ENCODE measurements around the gene CASP3. TPM values are rescaled to one million over a fixed set of nuclear protein-coding genes. Genes with fewer than 3 reads are reported as not detected.
"Not testable (repeated sequence)": the region's sequence is repeated elsewhere in the genome, so short reads cannot be mapped to it uniquely, and the experiment has no call there.

CASP3 gene
- total and polyA plus RNA-seq, 2 experiments from 2014 or later = 53.6 to 81.2 TPM

- Histone ChIP-seq H3K27ac (no peak overlapping the region), H3K4me1 (ENCODE audit: insufficient read depth) (peaks cover 7% of the 10 kb centered on the region), H4K20me1 (ENCODE audit: insufficient read depth, poor library complexity, severe bottlenecking) (no peaks in the 10 kb centered on the region), H3K4me2 (no peak overlapping the region), H3K9me2 (replicated peaks; ENCODE audit: insufficient read depth) (no peaks in the 10 kb centered on the region), H3K79me2 (no peaks in the 10 kb centered on the region), H3K9me3 (ENCODE audit: low read depth) (no peaks in the 10 kb centered on the region), H2AFZ (no peak overlapping the region), H3K36me3 (replicated peaks; ENCODE audit: insufficient read depth, low read depth) (no peaks in the 10 kb centered on the region), H3K27me3 (no peaks in the 10 kb centered on the region), H3K4me3 (no peak overlapping the region)
- TF ChIP-seq, protein P1, sequence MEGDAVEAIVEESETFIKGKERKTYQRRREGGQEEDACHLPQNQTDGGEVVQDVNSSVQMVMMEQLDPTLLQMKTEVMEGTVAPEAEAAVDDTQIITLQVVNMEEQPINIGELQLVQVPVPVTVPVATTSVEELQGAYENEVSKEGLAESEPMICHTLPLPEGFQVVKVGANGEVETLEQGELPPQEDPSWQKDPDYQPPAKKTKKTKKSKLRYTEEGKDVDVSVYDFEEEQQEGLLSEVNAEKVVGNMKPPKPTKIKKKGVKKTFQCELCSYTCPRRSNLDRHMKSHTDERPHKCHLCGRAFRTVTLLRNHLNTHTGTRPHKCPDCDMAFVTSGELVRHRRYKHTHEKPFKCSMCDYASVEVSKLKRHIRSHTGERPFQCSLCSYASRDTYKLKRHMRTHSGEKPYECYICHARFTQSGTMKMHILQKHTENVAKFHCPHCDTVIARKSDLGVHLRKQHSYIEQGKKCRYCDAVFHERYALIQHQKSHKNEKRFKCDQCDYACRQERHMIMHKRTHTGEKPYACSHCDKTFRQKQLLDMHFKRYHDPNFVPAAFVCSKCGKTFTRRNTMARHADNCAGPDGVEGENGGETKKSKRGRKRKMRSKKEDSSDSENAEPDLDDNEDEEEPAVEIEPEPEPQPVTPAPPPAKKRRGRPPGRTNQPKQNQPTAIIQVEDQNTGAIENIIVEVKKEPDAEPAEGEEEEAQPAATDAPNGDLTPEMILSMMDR (IDR thresholded peaks at IDR 0.05; ENCODE audit: poor library complexity) = no peak
- TF ChIP-seq EZH2 (IDR thresholded peaks at IDR 0.05; ENCODE audit: borderline replicate concordance) = no peak
- TF ChIP-seq EZH2phosphoT487 (IDR thresholded peaks at IDR 0.05; ENCODE audit: low read depth, severe bottlenecking, unreplicated experiment) = no peak
- no peak for DNase-seq (ENCODE audit: low spot score)
- 98% methylated on average over 5 of the region's 5 CpGs for WGBS (ENCODE audit: low lambda C conversion rate, missing lambda C conversion rate)
Observed at GRCh38 chr4:184595430-184595829, 53.8 kb downstream of the CASP3 start.

GRCh38 chr4:184593461-184593860 is 55.8 kb downstream of the CASP3 start:
- Histone ChIP-seq H3K4me3 (no peak overlapping the region), H2AFZ (no peak overlapping the region)
- WGBS (ENCODE audit: low lambda C conversion rate, missing lambda C conversion rate) = 95% methylated on average over 6 of the region's 6 CpGs

GRCh38 chr4:184591747-184592270 is 57.4 kb downstream of the CASP3 start:
- not testable (repeated sequence) for DNase-seq (ENCODE audit: low spot score); H3K9me3 ChIP-seq (ENCODE audit: low read depth); H3K27me3 ChIP-seq

More at GRCh38 chr4:184593461-184593860, 55.8 kb downstream of the CASP3 start:
- Histone ChIP-seq H3K36me3 (replicated peaks; ENCODE audit: insufficient read depth, low read depth) (no peaks in the 10 kb centered on the region), H4K20me1 (ENCODE audit: insufficient read depth, poor library complexity, severe bottlenecking) (no peaks in the 10 kb centered on the region), H3K9me3 (ENCODE audit: low read depth) (no peaks in the 10 kb centered on the region), H3K4me2 (no peak overlapping the region), H3K79me2 (no peaks in the 10 kb centered on the region), H3K27ac (no peak overlapping the region), H3K27me3 (no peaks in the 10 kb centered on the region), H3K9me2 (replicated peaks; ENCODE audit: insufficient read depth) (no peaks in the 10 kb centered on the region), H3K4me1 (ENCODE audit: insufficient read depth) (peaks cover 7% of the 10 kb centered on the region)
- DNase-seq (ENCODE audit: low spot score) = no peak
- TF ChIP-seq, protein P1 (IDR thresholded peaks at IDR 0.05; ENCODE audit: poor library complexity) = no peak
- no peak for TF ChIP-seq EZH2 (IDR thresholded peaks at IDR 0.05; ENCODE audit: borderline replicate concordance)
- no peak for TF ChIP-seq EZH2phosphoT487 (IDR thresholded peaks at IDR 0.05; ENCODE audit: low read depth, severe bottlenecking, unreplicated experiment)

DNA sequence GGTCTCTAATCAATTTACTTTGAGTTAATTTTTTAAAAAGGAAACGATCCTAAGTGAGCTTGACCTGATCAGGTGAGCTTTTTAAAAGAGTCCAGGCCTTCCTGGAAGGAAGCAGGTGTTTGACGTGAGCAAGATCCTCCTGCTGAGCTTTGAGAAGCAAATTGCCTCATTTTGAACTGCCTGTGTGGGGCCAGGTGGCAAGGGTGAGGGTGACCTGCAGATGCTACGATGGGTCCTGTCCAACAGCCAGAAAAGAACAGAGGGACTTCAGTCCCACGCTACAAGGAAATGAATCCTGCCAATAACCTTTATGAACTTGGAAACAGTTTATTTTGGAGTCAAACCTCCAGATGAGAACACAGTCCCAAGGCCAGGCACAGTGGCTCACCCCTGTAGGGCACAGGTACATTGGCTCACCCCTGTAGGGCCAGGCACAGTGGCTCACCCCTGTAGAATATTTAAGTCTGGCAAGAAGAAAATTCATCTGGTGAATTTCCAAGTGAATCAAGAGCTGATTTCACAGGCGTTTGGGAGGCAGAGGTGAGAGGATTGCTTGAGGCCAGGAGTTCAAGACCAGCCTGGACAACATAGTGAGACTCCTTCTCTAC is 58.1 kb downstream of the CASP3 start:
- no peak overlapping the region for H2AFZ ChIP-seq
- H3K36me3 ChIP-seq (replicated peaks; ENCODE audit: insufficient read depth, low read depth) = no peaks in the 10 kb centered on the region
- DNase-seq (ENCODE audit: low spot score) = no peak
- no peaks in the 10 kb centered on the region for H3K9me2 ChIP-seq (replicated peaks; ENCODE audit: insufficient read depth)
- TF ChIP-seq EZH2 (IDR thresholded peaks at IDR 0.05; ENCODE audit: borderline replicate concordance) = no peak
- TF ChIP-seq EZH2phosphoT487 (IDR thresholded peaks at IDR 0.05; ENCODE audit: low read depth, severe bottlenecking, unreplicated experiment) = no peak
- TF ChIP-seq, protein P1 (IDR thresholded peaks at IDR 0.05; ENCODE audit: poor library complexity) = no peak
- no peaks in the 10 kb centered on the region for H3K79me2 ChIP-seq
- no peak overlapping the region for H3K27ac ChIP-seq
- no peaks in the 10 kb centered on the region for H4K20me1 ChIP-seq (ENCODE audit: insufficient read depth, poor library complexity, severe bottlenecking)
- H3K4me1 ChIP-seq (ENCODE audit: insufficient read depth) = peaks cover 3% of the 10 kb centered on the region
- no peaks in the 10 kb centered on the region for H3K9me3 ChIP-seq (ENCODE audit: low read depth)
- no peaks in the 10 kb centered on the region for H3K27me3 ChIP-seq
- no peak overlapping the region for H3K4me2 ChIP-seq
- no peak overlapping the region for H3K4me3 ChIP-seq
- WGBS (ENCODE audit: low lambda C conversion rate, missing lambda C conversion rate) = 88% methylated on average over 5 of the region's 5 CpGs

More at GRCh38 chr4:184591747-184592270, 57.4 kb downstream of the CASP3 start:
- not testable (repeated sequence) for H3K79me2 ChIP-seq; H3K4me2 ChIP-seq; H3K27ac ChIP-seq; H2AFZ ChIP-seq; H3K9me2 ChIP-seq (replicated peaks; ENCODE audit: insufficient read depth); H3K4me1 ChIP-seq (ENCODE audit: insufficient read depth); H3K36me3 ChIP-seq (replicated peaks; ENCODE audit: insufficient read depth, low read depth); H4K20me1 ChIP-seq (ENCODE audit: insufficient read depth, poor library complexity, severe bottlenecking); H3K4me3 ChIP-seq
- 98% methylated on average over 26 of the region's 39 CpGs for WGBS (ENCODE audit: low lambda C conversion rate, missing lambda C conversion rate)

Measured in hepatocyte (in vitro differentiated cells).